Liver (tissue), 3 donors: ENCODE results near the gene FRMD6.

Source experiments
- ATF3 ChIP-seq: IDR thresholded peaks from 2 replicates; pipeline ENCODE4 v1.6.1; 2016; ENCODE audit warnings: antibody characterized with exemption
- CTCF ChIP-seq: fragments of 150-350 bp; IDR thresholded peaks from 2 replicates; pipeline ENCODE4 v1.5.1; 2017; ENCODE audit warnings: improper control_type of control experiment, low read depth, low read length; ENCODE audit not compliant: missing input control
- MAX ChIP-seq: IDR thresholded peaks from 2 replicates; pipeline ENCODE4 v1.6.1; 2016; ENCODE audit warnings: antibody characterized with exemption
- RAD21 ChIP-seq, 2 donors: IDR thresholded peaks; 2 replicates each; pipeline ENCODE4 v1.6.1; 2016; ENCODE audit warnings: antibody characterized with exemption in 2 of 2, mild to moderate bottlenecking in 2 of 2
- REST ChIP-seq: IDR thresholded peaks from 2 replicates; pipeline ENCODE4 v1.6.1; 2016; ENCODE audit warnings: antibody characterized with exemption, mild to moderate bottlenecking
- SP1 ChIP-seq: IDR thresholded peaks from 2 replicates; pipeline ENCODE4 v1.6.1; 2018; ENCODE audit warnings: antibody characterized with exemption, mild to moderate bottlenecking
- TAF1 ChIP-seq: conservative IDR thresholded peaks from 2 replicates; pipeline ENCODE4 v1.6.1; 2016; ENCODE audit warnings: antibody characterized with exemption, mild to moderate bottlenecking
- YY1 ChIP-seq: IDR thresholded peaks from 2 replicates; pipeline ENCODE4 v1.6.1; 2016; ENCODE audit warnings: antibody characterized with exemption, mild to moderate bottlenecking
- donor health status: healthy.
- donor health status: healthy.

- TF ChIP-seq ATF3: no peak
- no peak for TF ChIP-seq CTCF
- no peak for TF ChIP-seq YY1
- TF ChIP-seq SP1: no peak
- no peak for TF ChIP-seq REST
- no peak for TF ChIP-seq MAX
- TF ChIP-seq RAD21 (IDR thresholded peaks at IDR 0.05): no peak
- TF ChIP-seq TAF1: no peak
These were observed 59.8 kb downstream of the FRMD6 start for GRCh38 chr14:51711505-51711904.
